Gastroesophageal sphincter (tissue), 4 donors: ENCODE data around the gene CCDC13. TPM values are rescaled to one million over a fixed set of nuclear protein-coding genes. Genes with fewer than 3 reads are reported as not detected.

Experiments
- ATAC-seq: fragments of 150-250 bp; one replicate; pipeline ENCODE4 v1.9.1; 2016; ENCODE audit warnings: mild to moderate bottlenecking, moderate library complexity
- H3K27ac ChIP-seq, 4 donors: fragments of 200-600 bp; sonication (generic) in 3 of 4; 1 replicate in 3 of 4; 2 replicates in 1 of 4; pipeline ENCODE4 v1.5.1; 2016 to 2019
- H3K27me3 ChIP-seq: fragments of 200-600 bp; sonication (generic); one replicate; pipeline ENCODE4 v1.5.1; 2019
- H3K36me3 ChIP-seq, 2 donors: fragments of 200-600 bp; sonication (generic); one replicate each; pipeline ENCODE4 v1.5.1; 2019; ENCODE audit warnings: control low read depth in 1 of 2
- H3K4me1 ChIP-seq, 3 donors: fragments of 200-600 bp; sonication (generic); 1 replicate in 2 of 3; 2 replicates in 1 of 3; pipeline ENCODE4 v1.5.1; 2016 to 2019; ENCODE audit warnings: control low read depth in 2 of 3
- H3K4me3 ChIP-seq, 2 donors: fragments of 200-600 bp; sonication (generic); one replicate each; pipeline ENCODE4 v1.5.1; 2019; ENCODE audit warnings: mild to moderate bottlenecking in 1 of 2, moderate library complexity in 1 of 2
- H3K9me3 ChIP-seq, 3 donors: fragments of 200-600 bp; sonication (generic); one replicate each; pipeline ENCODE4 v1.5.1; 2017 to 2019; ENCODE audit warnings: control low read depth in 2 of 3
- CTCF ChIP-seq, 4 experiments: fragments of 200-600 bp in 2 of 4; fragments of 450-650 bp in 2 of 4; sonication (generic) in 1 of 4; IDR thresholded peaks; one replicate each; pipeline ENCODE4 v1.5.1; 2017 to 2019; ENCODE audit warnings: antibody characterized with exemption in 4 of 4, mild to moderate bottlenecking in 2 of 4, moderate library complexity in 2 of 4
- EP300 ChIP-seq: sonication (generic); formaldehyde crosslinking; IDR thresholded peaks from one replicate; pipeline ENCODE4 v1.6.1; 2017; ENCODE audit warnings: antibody characterized with exemption, mild to moderate bottlenecking
- POLR2A ChIP-seq, 2 donors: fragments of 450-650 bp; IDR thresholded peaks; one replicate each; pipeline ENCODE4 v1.6.1; 2017; ENCODE audit warnings: antibody characterized with exemption in 2 of 2, mild to moderate bottlenecking in 2 of 2, moderate library complexity in 1 of 2
- POLR2AphosphoS5 ChIP-seq: sonication (generic); formaldehyde crosslinking; IDR thresholded peaks from one replicate; pipeline ENCODE4 v1.6.1; 2017; ENCODE audit warnings: antibody characterized with exemption
- WGBS, 2 donors: methylation state at CpG; one replicate each; pipeline ENCODE4 v1.1.5; 2018; ENCODE audit warnings: low coverage in 1 of 2; 5-methylcytosine and 5-hydroxymethylcytosine counted together
- total RNA-seq, 4 donors: library from RNA; depleted of rRNA; stranded (reverse); fragments of >200 nt; gene quantifications; one replicate each; pipeline ENCODE4 v1.1.0, GENCODE V29; 2016

Gene CCDC13
- total RNA-seq, 4 donors from 2014 or later = 2.8 to 7.4 (median 5.6) TPM

GRCh38 chr3:42732196-42732828, 40.7 kb downstream of the CCDC13 start:
- Histone ChIP-seq H3K27me3 (no peaks in the 10 kb centered on the region), H3K36me3 (no peaks in the 10 kb centered on the region), H3K4me1 (peaks cover 0 to 15% (median 0%) of the 10 kb centered on the region in 3 donors), H3K4me3 (no peak overlapping the region), H3K27ac (peak overlapping the region in 2 of 4 donors; percentile 45 to 65), H3K9me3 (no peaks in the 10 kb centered on the region)
- 100% methylated on average over 1 of the region's 4 CpGs for WGBS, 2 donors
- TF ChIP-seq CTCF (IDR thresholded peaks at IDR 0.05) = no peak
- no peak for TF ChIP-seq EP300
- no peak for TF ChIP-seq POLR2AphosphoS5
- TF ChIP-seq POLR2A (IDR thresholded peaks at IDR 0.05) = no peak
- ATAC-seq = no peak

GRCh38 chr3:42731476-42732195, 41.4 kb downstream of the CCDC13 start:
- ATAC-seq = no peak
- 100% methylated on average over 1 of the region's 6 CpGs; no CpG with 5 or more reads in 1 of the 2 donors for WGBS, 2 donors
- TF ChIP-seq CTCF (IDR thresholded peaks at IDR 0.05) = no peak
- TF ChIP-seq POLR2AphosphoS5 = no peak
- TF ChIP-seq POLR2A (IDR thresholded peaks at IDR 0.05) = no peak
- TF ChIP-seq EP300 = no peak
- Histone ChIP-seq H3K9me3 (no peaks in the 10 kb centered on the region), H3K36me3 (no peaks in the 10 kb centered on the region), H3K27ac (peak overlapping the region in 2 of 4 donors; percentile 45 to 65), H3K27me3 (no peaks in the 10 kb centered on the region), H3K4me1 (peaks cover 0 to 19% (median 0%) of the 10 kb centered on the region in 3 donors), H3K4me3 (no peak overlapping the region)

- Histone ChIP-seq H3K27me3 (no peaks in the 10 kb centered on the region), H3K36me3 (no peaks in the 10 kb centered on the region), H3K27ac (peak overlapping the region in 2 of 4 donors; percentile 19 to 65), H3K4me1 (peaks cover 0 to 19% (median 0%) of the 10 kb centered on the region in 3 donors), H3K9me3 (no peaks in the 10 kb centered on the region), H3K4me3 (no peak overlapping the region)
- no peak for ATAC-seq
- WGBS, 2 donors = no CpG with 5 or more reads among the region's 3 CpGs
- TF ChIP-seq POLR2A (IDR thresholded peaks at IDR 0.05) = no peak
- TF ChIP-seq POLR2AphosphoS5 = no peak
- TF ChIP-seq CTCF (IDR thresholded peaks at IDR 0.05) = no peak
- no peak for TF ChIP-seq EP300
Observed at GRCh38 chr3:42730706-42731420, 42.2 kb downstream of the CCDC13 start.

- no peak for TF ChIP-seq POLR2A (IDR thresholded peaks at IDR 0.05)
- TF ChIP-seq EP300 = no peak
- TF ChIP-seq POLR2AphosphoS5 = no peak
- no peak for TF ChIP-seq CTCF (IDR thresholded peaks at IDR 0.05)
- Histone ChIP-seq H3K36me3 (no peaks in the 10 kb centered on the region), H3K4me3 (no peak overlapping the region), H3K27ac (peak overlapping the region in 1 of 4 donors; percentile 19), H3K9me3 (no peaks in the 10 kb centered on the region), H3K27me3 (no peaks in the 10 kb centered on the region), H3K4me1 (peaks cover 0 to 19% (median 0%) of the 10 kb centered on the region in 3 donors)
- WGBS, 2 donors = 80 to 100% methylated on average over 1 of the region's 11 CpGs
- no peak for ATAC-seq
Observed at GRCh38 chr3:42730294-42730693, 42.8 kb downstream of the CCDC13 start.
